ENCODE data around the gene SUN5.

SUN5 gene

DNA sequence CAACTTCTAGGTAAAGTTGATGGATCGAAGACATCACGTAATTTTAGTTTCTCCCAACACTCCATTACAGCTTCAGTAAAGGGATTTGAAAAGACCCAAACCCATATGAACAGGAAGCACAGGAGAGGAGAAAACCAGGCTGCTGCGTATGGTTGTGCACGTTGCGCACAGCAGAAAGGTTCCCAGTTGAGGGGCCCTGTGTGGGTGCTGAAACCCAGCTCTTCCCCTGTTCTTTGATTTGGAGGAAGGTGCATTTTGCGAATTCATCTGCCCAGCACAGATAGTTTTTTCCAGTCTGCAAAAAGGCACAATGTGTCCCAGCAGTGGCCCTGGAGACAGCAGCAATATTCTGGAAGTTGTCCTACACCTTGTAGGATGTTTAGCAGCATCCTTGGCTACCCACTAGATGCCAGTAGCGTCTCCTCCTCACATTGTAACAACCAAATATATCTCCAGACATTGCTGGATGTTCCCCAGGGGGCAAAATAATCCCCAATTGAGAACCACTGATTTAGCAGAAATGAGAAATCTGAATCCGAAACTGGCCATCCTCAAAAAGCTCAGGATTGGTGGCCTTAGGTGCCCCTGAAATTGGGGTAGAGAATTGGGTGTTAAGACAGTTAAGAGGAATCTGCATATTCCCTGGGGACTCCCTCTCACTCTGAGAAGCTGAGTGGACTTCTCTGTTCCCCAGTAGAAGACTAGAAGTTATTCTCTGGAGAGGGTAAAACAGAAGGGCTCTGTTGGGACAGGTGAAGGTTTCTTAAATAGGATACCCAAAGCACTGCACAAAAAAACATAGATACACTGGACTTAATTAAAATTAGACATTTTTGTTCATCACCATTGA is 12.2 kb downstream of the SUN5 start:
- no peak for DNase-seq

DNA sequence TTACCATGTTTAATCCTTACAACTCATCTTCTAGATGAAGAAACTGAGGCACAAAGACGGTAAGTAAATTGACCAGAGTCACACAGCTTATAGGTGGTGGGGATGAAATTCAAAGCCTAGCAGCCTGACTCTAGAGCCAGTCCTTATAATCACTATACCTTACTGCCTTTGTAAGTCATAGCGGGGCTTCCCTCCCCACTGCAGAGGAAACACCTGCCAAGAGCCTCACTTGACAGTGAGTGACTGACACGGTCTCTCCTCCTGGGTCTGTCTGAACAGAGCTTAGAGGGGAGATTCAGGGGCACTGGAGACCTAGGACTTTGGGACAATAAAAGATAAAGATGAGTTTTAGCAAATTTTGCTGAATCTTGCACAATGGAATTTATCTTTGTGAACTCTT is 12.8 kb downstream of the SUN5 start:
- no peak for DNase-seq

DNA sequence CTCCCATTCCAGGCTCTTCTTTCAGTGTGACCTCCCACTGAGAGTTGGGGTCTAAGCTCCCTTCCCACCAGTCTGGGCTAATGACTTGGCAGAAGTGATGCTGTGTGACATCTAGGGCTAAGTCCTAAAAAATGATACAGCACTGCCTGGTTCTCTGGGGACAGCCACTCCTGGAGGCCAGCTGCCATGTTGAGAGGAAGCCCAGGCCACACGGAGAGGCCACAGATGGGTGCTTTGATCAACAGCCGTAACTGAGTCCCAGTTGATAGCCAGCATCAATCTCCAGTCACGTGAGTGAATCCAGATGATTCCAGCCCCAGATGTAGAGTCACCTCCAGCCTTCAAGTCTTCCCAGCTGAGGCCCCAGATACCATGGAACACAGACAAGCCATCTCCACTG is 13.8 kb downstream of the SUN5 start:
- no peak for DNase-seq

DNA sequence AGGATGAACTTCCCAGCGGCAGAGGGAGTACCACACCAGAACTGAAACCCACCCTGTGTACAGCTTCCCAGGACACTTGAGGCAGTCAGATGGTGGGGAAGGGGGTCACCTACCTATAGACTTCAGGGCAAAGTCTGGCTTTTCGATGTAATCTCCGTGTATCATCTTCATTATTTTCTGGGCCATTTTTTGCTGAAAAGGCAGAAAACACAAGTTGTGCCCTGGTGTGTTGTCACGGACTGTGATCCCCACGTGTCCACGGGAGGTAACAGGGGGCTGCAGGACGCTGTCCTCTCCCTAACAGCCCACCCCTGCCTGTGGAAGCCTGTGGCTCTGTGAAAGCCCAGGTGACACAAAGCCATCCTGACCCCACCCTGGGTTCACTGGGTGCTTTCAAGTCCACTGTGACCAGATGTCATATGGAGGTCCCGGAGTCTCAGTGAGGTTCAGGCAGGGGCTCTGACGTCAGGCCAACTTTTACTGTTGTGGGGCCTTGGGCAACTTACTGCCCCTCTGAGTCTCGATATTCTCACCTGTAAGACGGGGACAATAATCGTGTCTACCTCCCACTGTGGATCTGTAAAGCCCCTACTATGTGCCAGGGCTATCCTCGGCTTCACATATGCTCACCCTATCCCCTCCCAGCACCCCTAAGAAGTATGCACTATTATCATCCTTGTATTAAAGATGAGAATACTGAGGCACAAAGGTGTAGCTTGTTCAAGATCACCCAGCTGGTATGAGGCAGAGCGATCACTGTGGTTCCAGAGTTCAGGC is 14.5 kb downstream of the SUN5 start:
- DNase-seq, result no peak

DNA sequence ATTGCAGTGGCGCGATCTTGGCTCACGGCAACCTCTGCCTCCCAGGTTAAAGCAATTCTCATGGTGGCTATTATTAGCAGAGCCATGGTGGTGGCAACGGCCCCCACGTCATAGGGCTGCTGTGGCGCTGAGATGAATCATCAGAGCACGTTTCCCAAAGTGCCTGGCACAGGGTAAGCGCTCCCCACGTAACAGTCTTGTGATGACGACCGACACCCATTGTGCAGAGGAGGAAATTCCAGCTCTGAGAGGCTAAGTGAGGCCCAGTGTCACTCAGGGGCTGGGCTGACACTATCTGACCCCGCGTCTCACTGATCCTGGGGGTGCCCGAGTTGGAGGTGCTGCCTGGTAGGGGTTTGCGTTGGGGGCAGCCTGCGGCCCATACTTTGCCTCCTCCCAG is 16.2 kb downstream of the SUN5 start:
- no peak for DNase-seq

DNA sequence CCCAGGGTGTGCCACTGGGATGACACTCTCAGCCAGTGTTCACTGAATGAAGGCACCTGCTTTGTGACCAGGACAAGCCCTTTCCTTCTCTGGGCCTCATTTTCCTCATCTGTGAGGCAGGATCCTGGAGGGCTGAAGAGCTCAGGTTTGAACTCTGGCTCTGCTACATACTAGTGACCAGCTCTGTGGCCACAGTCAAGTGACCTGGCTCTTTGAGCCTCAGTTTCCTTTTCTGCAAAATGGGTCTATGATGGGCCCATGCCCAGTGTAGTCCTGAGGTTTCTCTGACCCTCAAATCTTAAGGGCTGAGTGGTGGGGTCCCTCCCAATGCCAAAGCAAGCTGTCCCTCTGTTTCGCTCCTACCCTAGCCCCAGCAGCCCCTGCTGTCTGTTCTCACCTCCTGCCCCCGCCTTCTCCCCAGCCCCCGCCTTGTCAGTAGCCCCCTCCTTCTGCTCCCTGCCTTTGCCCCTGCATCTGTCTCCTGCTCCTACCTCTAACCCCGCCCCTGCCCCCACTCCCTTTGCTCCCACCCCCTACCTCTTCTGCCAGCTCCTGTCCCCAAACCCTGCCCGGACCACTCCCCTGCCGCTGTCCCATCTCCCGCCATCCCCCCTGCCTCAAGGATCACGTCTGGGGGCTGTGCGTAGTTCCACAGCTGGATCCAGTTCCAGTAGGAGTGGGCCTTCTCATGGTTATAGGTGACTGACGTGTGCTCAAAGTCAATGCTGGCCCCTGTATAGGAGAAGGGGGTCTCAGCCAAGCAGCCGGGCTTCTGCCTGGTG is 17.0 kb downstream of the SUN5 start:
- no peak for DNase-seq

DNA sequence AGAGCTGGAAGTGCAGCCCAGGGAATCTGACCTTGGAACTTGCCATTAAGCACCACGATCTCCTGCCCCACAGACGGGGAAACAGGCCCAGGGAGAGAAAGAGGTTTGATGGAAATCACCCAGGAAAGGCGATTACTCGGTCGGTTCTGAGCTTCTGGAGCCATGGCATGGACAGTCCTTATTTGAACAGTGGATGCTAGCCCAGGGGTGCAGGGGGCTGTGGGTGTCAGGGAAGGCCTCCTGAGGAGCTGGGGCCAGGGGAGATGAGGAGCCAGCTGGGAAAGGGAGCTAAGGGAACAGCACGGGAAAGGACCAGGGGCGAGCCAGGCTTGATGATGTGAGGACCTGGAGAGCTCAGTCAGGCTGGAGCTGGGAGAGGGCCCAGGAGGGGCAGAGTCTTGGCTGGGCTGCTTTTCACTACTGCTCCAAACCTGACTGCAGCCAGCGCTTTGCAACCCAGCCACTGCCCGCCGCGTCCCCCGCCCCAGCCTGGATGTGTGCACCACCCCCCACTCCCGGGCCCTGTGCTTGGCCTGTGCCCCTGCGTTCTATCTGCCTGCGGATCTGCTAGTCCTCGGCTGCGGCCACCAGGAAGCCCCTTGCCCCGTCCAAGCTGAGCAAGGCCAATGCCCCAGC is 17.8 kb downstream of the SUN5 start:
- DNase-seq, result no peak

DNA sequence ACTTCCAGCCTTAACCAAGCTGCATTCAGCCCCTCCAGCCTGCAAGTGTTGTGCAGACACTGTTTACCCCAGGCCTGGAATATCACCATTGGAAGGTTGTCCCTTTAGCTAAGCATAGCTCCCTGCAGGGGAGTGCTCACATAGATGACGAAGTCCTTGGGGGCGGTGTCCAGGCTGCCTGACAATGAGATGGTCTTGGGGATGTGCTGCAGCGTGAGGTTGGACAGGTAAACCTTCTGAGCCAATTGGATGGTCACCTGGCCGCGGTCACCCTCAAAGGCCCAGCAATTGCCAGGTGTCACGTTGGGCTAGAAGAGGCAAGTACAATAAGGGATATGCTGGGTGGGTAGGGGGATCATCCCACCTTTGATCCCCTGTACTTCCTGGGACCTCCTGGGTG is 18.6 kb downstream of the SUN5 start:
- no peak for DNase-seq

DNA sequence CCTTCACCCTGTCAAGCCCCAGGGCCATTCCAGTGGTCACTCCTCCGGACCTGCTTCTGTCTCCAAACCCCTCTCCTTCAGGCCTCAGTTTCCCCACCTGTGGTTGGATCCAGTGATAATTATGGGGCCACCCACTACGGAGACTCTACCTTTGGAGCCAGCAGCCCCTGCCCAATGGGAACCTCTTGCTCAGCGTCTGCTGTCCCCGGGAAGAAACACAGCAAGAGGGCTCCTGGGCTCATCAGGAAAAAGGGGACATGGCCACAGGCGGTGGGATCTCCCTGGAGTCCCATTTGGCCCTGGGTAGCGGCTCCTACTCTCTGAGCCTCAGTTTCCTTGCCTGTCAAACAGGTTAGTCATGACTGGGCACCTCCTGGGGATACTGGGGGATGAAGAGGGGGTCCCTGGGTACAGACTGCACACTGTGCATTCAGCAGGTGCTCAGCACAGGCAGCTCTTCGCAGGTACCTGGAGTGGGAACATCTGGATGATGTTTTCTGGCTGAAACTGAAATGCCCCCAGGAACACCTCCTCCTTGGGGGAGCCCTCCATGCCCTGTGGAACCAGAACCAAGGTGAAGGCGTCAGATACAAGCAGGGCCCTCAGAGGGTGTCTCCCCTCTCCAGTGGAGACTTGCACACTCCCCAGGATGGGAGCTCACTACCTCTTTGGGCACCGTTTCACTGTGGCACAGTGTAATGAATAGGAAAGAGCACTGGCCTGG is 19.4 kb downstream of the SUN5 start:
- no peak for DNase-seq

DNA sequence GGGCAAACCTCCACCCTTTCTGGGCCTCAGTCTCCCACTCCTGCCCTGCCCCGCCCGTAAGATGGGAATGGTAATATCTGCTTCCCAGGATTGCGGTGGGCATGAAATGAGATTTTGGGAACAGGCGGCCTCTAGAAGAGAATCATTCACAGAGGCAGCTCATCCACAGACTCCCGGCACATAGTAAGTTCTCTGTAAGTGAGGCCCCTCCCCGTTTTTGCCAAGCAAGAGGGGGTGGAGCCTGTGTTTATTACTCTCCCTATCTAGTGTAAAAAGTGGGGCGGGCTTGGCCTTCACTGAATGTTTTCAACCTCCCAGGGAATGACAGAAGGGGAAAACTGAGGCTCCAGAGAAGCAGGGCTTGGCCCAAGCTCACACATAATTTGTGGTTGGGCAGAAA is 20.0 kb downstream of the SUN5 start:
- no peak for DNase-seq

DNA sequence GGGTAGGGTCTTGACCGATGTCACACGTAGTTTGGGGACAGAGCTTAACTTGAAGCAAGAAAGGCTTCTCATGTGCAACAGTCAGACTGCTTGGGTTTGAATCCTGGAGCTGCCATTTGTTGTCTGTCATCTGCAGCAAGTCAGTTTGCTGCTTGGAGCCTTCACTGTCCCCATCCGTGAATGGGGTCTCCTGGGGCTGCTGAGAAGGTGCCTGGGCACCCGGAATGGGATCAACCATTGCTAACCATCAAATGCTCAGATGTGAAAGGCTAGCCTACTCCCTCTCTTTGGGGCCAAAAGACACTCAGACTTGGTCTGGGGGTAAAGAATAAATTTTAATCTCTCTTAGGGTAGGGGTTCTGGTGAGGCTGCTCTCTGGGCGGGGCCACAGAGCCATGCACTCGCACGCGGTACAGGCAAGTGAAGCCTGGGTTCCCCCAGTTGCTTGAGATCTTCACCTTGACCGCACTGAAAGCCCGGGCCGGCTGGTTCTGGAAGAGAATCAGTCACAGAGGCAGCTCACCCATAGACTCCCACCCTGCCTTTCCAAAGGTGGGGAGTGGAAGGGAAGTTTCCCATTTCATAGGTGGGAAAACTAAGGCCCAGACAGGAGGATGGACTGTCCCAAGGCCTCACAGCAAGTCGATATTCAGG is 20.6 kb downstream of the SUN5 start:
- no peak for DNase-seq

DNA sequence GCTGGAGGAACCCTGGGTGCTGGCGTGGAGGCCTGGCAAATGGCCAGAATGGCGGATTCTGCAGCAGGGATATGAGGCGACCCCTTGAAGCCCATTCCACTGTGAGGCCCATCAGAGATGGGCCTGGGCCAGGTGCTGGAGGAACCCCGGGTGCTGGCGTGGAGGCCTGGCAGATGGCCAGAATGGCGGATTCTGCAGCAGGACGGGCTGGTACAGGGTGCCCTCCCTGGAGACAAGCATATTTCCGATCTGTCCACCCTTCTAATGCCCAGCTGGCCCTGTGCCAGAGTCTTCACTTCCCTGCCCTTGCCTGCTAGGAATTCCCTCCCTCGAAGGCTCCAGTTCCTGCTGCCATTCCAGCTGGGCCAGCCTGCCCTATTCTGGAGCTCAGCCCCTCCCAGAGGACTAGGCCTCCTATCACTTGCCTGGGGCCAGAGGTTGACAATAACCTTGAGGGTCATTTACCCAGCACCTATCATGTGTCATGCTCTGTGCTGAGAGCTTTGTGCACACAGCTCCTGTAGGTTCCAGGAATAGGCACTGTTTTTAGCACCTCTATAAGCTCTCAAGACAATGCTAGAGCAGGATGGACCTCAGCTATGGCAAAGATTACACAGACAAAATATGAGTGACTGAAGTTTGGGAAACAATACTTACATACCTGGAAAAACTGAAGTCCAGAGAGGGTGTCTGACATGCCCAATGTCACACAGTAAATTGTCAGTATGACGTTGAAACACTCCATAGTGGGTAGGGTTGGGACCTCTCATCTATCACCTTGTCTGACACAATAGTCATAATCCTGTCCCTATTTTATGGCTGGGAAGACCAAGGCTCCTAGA is 21.4 kb downstream of the SUN5 start:
- no peak for DNase-seq

DNA sequence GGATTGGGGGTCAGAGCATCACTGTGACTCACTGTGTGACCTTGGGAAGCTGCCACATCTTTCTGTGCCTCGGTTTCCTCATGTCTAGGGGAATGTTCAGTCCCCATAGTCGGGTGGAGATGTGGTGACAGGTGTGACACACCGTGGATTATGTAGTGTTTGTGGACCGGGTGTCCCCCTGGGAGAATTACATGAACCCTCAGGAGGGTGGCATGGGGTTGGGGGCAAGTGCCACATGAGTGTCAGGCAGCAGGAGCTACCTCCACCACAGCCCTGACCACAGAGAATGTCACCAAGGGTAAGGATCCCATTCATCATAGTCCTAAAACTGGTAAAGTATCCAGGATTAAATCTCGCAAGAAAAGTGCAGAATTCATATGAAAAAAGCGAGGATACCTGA is 23.2 kb downstream of the SUN5 start:
- no peak for DNase-seq

DNA sequence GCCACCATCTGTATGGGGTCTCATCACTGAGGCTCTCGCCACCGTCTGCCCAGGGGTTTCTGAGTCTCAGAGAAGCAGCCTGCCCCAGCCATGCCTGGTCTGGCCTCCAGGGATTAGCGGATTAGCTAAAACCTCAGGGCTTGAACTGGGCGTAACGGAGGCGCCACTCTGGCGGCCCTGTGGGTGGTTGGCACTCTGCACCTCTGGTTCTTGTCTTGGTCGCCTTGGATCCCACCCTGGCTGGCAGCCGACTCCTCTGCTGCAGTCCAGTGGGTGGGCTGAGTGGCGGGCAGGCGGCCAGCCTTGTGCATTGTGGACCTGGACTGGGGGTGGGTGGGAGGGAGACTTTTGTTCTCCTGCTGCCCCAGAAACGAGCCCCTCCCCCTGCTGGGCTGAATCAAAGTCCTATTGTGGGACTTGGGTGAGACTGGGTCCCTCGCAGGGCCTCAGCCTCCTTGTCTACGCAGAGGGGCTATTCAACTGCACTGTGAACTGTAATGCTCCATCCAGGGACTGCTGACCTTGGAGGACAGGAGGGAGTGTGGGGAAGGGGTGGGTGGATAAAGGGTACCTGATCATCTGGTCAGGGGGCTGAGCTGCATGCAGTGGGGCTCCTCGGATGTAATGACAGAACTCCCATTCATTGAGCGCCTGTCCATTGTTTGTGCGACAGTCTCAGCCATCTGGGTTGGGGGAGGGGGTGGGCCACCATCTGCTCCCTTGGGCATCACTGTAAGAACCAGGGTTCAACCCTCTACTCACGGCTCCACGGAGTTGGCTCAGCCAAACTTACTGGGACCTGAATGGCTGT is 23.9 kb downstream of the SUN5 start:
- DNase-seq, result no peak

DNA sequence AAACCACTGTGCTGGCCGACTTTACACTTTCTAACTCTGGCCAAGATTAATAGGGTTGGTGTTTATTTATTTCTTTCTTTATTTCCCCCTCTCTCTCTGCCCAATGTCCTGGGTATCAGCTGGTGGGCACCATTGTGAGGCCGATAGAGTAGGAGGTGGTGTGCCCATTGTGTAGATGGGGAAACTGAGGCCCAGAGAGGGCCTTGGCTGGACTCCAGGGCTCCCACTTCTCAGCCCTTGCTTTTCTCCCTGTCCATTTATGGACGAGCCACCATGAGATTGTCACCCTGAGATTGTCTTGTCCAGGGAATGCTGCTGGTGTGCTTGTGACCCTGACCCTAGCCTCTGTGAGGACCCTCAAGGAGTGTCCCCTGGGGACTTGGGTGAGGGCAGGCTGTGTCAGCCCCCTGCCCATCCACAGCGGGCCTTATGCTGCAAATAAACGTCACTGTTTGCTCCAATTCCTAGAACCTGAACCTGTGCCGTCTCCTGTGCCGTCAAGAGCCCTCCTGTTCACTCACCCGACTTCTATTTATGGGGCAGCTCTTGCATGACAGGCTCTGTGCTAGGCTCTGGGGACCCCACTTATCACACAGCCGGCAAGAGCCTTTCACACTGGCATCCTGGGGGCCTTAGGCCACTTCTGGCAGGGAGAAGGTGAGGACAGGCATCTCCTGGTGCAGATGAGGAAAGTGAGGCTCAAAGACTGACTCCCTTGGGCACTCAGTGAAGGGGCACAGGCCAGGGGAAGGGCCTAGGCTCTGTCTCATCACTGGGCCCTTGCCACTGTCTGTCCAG is 24.8 kb downstream of the SUN5 start:
- DNase-seq, result no peak

DNA sequence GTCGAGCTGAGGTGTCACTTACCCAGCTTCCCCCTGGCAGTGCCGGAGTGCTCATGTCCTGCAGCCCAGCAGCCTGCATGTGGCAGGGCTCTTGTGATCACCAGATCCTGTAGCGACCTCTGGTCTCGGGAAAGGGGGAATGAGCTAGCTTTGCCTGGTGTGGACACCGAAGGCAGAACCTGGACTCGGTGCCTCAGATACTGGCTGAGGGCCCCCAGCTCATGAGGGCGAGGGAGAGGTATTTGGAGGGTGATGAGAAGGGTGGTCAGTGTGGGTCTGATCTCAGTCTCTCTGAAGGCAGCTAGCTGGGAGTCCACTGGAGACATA is 26.3 kb downstream of the SUN5 start:
- no peak for DNase-seq

DNA sequence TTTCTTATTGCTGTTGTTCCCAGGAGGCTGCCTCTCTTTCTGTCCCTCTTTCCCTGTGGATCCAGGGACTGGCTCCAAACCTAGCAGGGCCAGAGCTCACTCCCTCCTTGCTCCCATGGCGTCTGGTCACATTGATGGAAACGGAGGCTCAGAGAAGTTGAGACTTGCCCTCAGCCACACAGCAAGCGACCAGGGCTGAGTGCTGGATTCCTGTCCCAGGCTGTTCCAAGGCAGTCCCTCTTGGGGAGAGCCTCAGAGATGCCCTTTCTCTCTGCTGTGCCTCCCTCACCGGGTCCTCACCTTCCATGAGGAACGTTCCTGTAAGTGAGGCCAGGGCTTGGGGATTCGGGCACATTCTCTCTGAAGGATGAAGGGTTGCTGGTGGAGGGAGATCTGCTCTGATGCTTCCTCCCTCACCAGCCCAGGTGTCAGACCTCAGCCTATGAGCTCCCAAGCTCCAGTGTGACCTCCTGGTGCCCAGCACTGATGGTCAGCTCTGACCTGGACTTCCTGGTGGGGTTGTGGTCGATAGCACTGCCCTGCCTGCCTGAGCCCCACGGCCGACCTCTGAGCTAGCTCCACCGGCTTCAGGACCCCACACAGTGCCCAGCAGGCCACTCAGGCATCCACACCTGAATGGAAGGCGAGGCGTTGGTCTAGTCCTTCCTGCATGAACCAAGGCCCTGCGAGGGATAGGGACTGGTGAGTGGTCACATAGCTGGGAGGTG is 26.8 kb downstream of the SUN5 start:
- DNase-seq, result no peak

DNA sequence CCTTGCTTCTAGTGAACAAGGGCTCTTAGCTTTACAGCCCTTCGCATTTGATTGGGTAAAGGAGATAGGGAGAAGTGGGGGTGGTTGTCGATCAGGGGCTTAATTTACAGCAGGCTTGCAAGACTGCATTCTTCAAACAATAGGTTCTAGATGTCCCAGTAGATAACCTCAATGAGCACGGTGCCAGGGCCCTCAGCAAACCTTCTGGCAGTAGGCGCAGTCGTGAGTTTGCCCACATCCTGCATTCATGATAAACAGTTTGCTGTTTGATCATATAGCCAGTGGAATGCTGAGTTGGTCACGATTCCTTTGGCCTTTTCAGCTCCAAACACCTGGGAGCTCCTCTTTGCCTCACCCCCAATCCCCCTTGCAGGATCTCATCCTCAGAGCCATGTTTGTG is 27.5 kb downstream of the SUN5 start:
- no peak for DNase-seq
